OCI-LY1 (cell line): ENCODE measurements around the gene COL12A1.

ENCODE experiments used
- H2AFZ ChIP-seq: fragments of 200-600 bp; sonication (generic), shearing (Covaris generic); 2 replicates; pipeline ENCODE4 v1.6.0; 2014; ENCODE audit warnings: antibody characterized with exemption, mild to moderate bottlenecking, low read length
- H3F3A ChIP-seq: fragments of 200-600 bp; sonication (generic), shearing (Covaris generic); 2 replicates; pipeline ENCODE4 v1.6.0; 2014; ENCODE audit warnings: mild to moderate bottlenecking, antibody characterized with exemption, low read length, moderate library complexity; ENCODE audit not compliant: insufficient read depth
- H3K27ac ChIP-seq: fragments of 200-600 bp; sonication (generic); 2 replicates; pipeline ENCODE4 v1.5.1; 2014; ENCODE audit warnings: low read length, mixed run types, mild to moderate bottlenecking, low read depth; ENCODE audit not compliant: poor library complexity, severe bottlenecking
- H3K27me3 ChIP-seq: fragments of 200-600 bp; sonication (generic); 2 replicates; pipeline ENCODE4 v1.6.0; 2014; ENCODE audit warnings: antibody characterized with exemption, mild to moderate bottlenecking, low read length, moderate library complexity; ENCODE audit not compliant: insufficient read depth
- H3K36me3 ChIP-seq: fragments of 200-600 bp; sonication (generic); 2 replicates; pipeline ENCODE4 v1.6.1; 2014; ENCODE audit warnings: mild to moderate bottlenecking, antibody characterized with exemption, low read length, moderate library complexity, mixed read lengths; ENCODE audit not compliant: insufficient read depth
- H3K4me1 ChIP-seq: fragments of 200-600 bp; sonication (generic); 2 replicates; pipeline ENCODE4 v1.5.1; 2014; ENCODE audit warnings: mild to moderate bottlenecking, low read length, moderate library complexity; ENCODE audit not compliant: insufficient read depth, severe bottlenecking
- H3K4me2 ChIP-seq: fragments of 200-600 bp; sonication (generic), shearing (Covaris generic); 2 replicates; pipeline ENCODE4 v1.6.1; 2014; ENCODE audit warnings: low read length
- H3K4me3 ChIP-seq: fragments of 200-600 bp; sonication (generic); 2 replicates; pipeline ENCODE4 v1.5.1; 2014; ENCODE audit warnings: low read length, low read depth, mild to moderate bottlenecking, mixed read lengths; ENCODE audit not compliant: poor library complexity, severe bottlenecking
- H3K79me2 ChIP-seq: fragments of 200-600 bp; shearing (Covaris generic); 2 replicates; pipeline ENCODE4 v1.6.1; 2016; ENCODE audit warnings: mixed run types, low read length, mixed read lengths; ENCODE audit not compliant: insufficient read depth
- H3K9ac ChIP-seq: fragments of 200-600 bp; sonication (generic), shearing (Covaris generic); 2 replicates; pipeline ENCODE4 v1.6.1; 2014; ENCODE audit warnings: mild to moderate bottlenecking, low read length, mixed read lengths
- H3K9me2 ChIP-seq: fragments of 200-600 bp; sonication (generic), shearing (Covaris generic); 2 replicates; pipeline ENCODE4 v1.6.1; 2014; ENCODE audit warnings: low read depth, mild to moderate bottlenecking, low read length, mixed read lengths
- H3K9me3 ChIP-seq: fragments of 200-600 bp; shearing (Covaris generic); 2 replicates; pipeline ENCODE4 v1.6.1; 2014; ENCODE audit warnings: low read length, mixed read lengths
- H4K20me1 ChIP-seq: fragments of 200-600 bp; sonication (generic), shearing (Covaris generic); 2 replicates; pipeline ENCODE4 v1.6.0; 2016; ENCODE audit warnings: mild to moderate bottlenecking, low read length; ENCODE audit not compliant: insufficient read depth
- CTCF ChIP-seq: fragments of 200-600 bp; sonication (generic), shearing (Covaris generic); IDR thresholded peaks from 2 replicates; pipeline ENCODE4 v1.5.1; 2017; ENCODE audit warnings: mild to moderate bottlenecking, antibody characterized with exemption, low read length, moderate library complexity, mixed read lengths
- EZH2 ChIP-seq: fragments of 200-600 bp; sonication (generic), shearing (Covaris generic); IDR thresholded peaks from 2 replicates; pipeline ENCODE4 v1.8.0; 2017; ENCODE audit warnings: borderline replicate concordance, mixed run types, mild to moderate bottlenecking, antibody characterized with exemption, low read length, moderate library complexity, mixed read lengths

The COL12A1 gene

GRCh38 chr6:75205776-75206575 lies at the start of gene COL12A1:
Gene COL12A1, minus strand, starts transcription at chr6:75206053. Its CDS starts 3,261 bp downstream, at chr6:75202792.
- H3K27ac ChIP-seq = no peak within 1 kb of the TSS
- no peaks in the 10 kb centered on the region for H3K36me3 ChIP-seq
- H3K4me1 ChIP-seq = peaks cover 4% of the 10 kb centered on the region
- H3K9me2 ChIP-seq = no peaks in the 10 kb centered on the region
- H3K79me2 ChIP-seq = no peaks in the 10 kb centered on the region
- TF ChIP-seq CTCF (no peak), EZH2 (no peak)
- no peaks in the 10 kb centered on the region for H3F3A ChIP-seq
- 0 out of 2 replicates have a peak, but pooled peaks cover 3% of the 10 kb centered on the region for H3K27me3 ChIP-seq
- no peaks in the 10 kb centered on the region for H4K20me1 ChIP-seq
- no peak within 1 kb of the TSS for H3K9ac ChIP-seq
- no peak within 1 kb of the TSS for H3K4me2 ChIP-seq
- H3K9me3 ChIP-seq = no peaks in the 10 kb centered on the region
- no peak within 1 kb of the TSS for H3K4me3 ChIP-seq
- H2AFZ ChIP-seq = no peak within 1 kb of the TSS

GRCh38 chr6:75250552-75250951 lies 44.7 kb upstream of the COL12A1 start:
- no peak overlapping the region for H2AFZ ChIP-seq
- peaks cover 13% of the 10 kb centered on the region; the same call in 1 of the 2 replicates for H3K36me3 ChIP-seq
- no peaks in the 10 kb centered on the region for H3K9me2 ChIP-seq
- H3K4me3 ChIP-seq = no peak overlapping the region
- no peaks in the 10 kb centered on the region for H3K79me2 ChIP-seq
- no peak overlapping the region for H3K9ac ChIP-seq
- H3K27ac ChIP-seq = no peak overlapping the region
- no peak overlapping the region for H3K4me2 ChIP-seq
- H4K20me1 ChIP-seq = no peaks in the 10 kb centered on the region
- no peaks in the 10 kb centered on the region for H3K9me3 ChIP-seq
- TF ChIP-seq CTCF = no peak
- TF ChIP-seq EZH2 = no peak
- H3K4me1 ChIP-seq = no peaks in the 10 kb centered on the region
- peaks cover 5% of the 10 kb centered on the region; the same call in 1 of the 2 replicates for H3F3A ChIP-seq
- 0 out of 2 replicates have a peak, but pooled peaks cover 3% of the 10 kb centered on the region for H3K27me3 ChIP-seq

GRCh38 chr6:75249837-75250236 lies 44.0 kb upstream of the COL12A1 start:
- H3K36me3 ChIP-seq = peaks cover 6% of the 10 kb centered on the region; the same call in 1 of the 2 replicates
- H4K20me1 ChIP-seq = no peaks in the 10 kb centered on the region
- H3K4me2 ChIP-seq = no peak overlapping the region
- no peak overlapping the region for H2AFZ ChIP-seq
- H3K9me3 ChIP-seq = no peaks in the 10 kb centered on the region
- no peaks in the 10 kb centered on the region for H3K79me2 ChIP-seq
- no peak overlapping the region for H3K9ac ChIP-seq
- no peak for TF ChIP-seq EZH2
- no peak for TF ChIP-seq CTCF
- peaks cover 5% of the 10 kb centered on the region; the same call in 1 of the 2 replicates for H3F3A ChIP-seq
- 0 out of 2 replicates have a peak, but pooled peaks cover 3% of the 10 kb centered on the region for H3K27me3 ChIP-seq
- no peaks in the 10 kb centered on the region for H3K9me2 ChIP-seq
- H3K4me3 ChIP-seq = no peak overlapping the region
- no peak overlapping the region for H3K27ac ChIP-seq
- H3K4me1 ChIP-seq = no peaks in the 10 kb centered on the region
